Endothelial cell of umbilical vein (primary cell): ENCODE results near the gene GNAL. TPM values are rescaled to one million over a fixed set of nuclear protein-coding genes. Genes with fewer than 3 reads are reported as not detected.

Source experiments
- BruUV-seq: library from RNA; stranded (reverse); fragments of 400-500 nt; replicated peaks from 2 replicates; lab custom pipeline; 2021; lab: Mats Ljungman, UMichigan
- CTCF ChIA-PET: fragments of 300-600, 350-600 bp; sonication (Branson Sonifier 250); formaldehyde crosslinking; loops from one replicate; lab custom pipeline; 2021; ENCODE audit warnings: antibody characterized with exemption, inconsistent platforms; lab: Charles Lee
- POLR2A ChIA-PET: fragments of 300-600, 350-600 bp; sonication (Branson Sonifier 250); formaldehyde crosslinking; loops from one replicate; lab custom pipeline; 2021; ENCODE audit warnings: antibody characterized with exemption, inconsistent platforms; lab: Charles Lee
- DNase-seq: peaks from one replicate; pipeline ENCODE4 v3.0.0-alpha.2; 2011; ENCODE audit warnings: low read depth, low spot score
- FAIRE-seq: peaks from 2 replicates; lab custom pipeline; 2011; peaks lifted over from hg19 to GRCh38; lab: Jason Lieb, UNC
- H2AFZ ChIP-seq: 2 replicates; pipeline ENCODE4 v1.6.0; 2012; ENCODE audit warnings: low read depth, low read length, control low read depth, inconsistent platforms
- H3K27ac ChIP-seq: 2 replicates; pipeline ENCODE4 v1.5.1; 2011; ENCODE audit warnings: low read depth, mild to moderate bottlenecking, control low read depth, low read length, moderate library complexity; ENCODE audit not compliant: insufficient read depth
- H3K27me3 ChIP-seq, 2 experiments: 2 replicates each; pipeline versions ENCODE4 v1.6.0 to v1.6.1; 2011; ENCODE audit warnings: low read length in 2 of 2, mixed read lengths in 1 of 2; ENCODE audit not compliant: control insufficient read depth in 2 of 2, insufficient read depth in 2 of 2
- H3K36me3 ChIP-seq, 2 experiments: 2 replicates in 1 of 2; 3 replicates in 1 of 2; pipeline ENCODE4 v1.5.1; 2011; ENCODE audit warnings: low read length in 2 of 2, mild to moderate bottlenecking in 1 of 2, moderate library complexity in 1 of 2; ENCODE audit not compliant: control insufficient read depth in 2 of 2, insufficient read depth in 2 of 2; ENCODE audit errors: extremely low read depth in 1 of 2
- H3K4me1 ChIP-seq: 3 replicates; pipeline ENCODE4 v1.5.1; 2011; ENCODE audit warnings: mild to moderate bottlenecking, low read length; ENCODE audit not compliant: control insufficient read depth, insufficient read depth; ENCODE audit errors: extremely low read depth
- H3K4me2 ChIP-seq: 2 replicates; pipeline ENCODE4 v1.6.1; 2011; ENCODE audit warnings: low read length, control low read depth, mixed read lengths; ENCODE audit not compliant: insufficient read depth
- H3K4me3 ChIP-seq, 3 experiments: fragments of 200-600 bp in 1 of 3; sonication (generic), shearing (Covaris generic) in 1 of 3; replicated peaks in 1 of 3; 2 replicates each; pipeline ENCODE4 v1.5.1; 2011 to 2016; ENCODE audit warnings: control low read depth in 3 of 3, low read length in 3 of 3, mild to moderate bottlenecking in 2 of 3, inconsistent platforms in 1 of 3, low read depth in 1 of 3, moderate library complexity in 1 of 3; ENCODE audit not compliant: insufficient read depth in 1 of 3
- H3K79me2 ChIP-seq: 2 replicates; pipeline ENCODE4 v1.6.0; 2012; ENCODE audit warnings: low read length, inconsistent platforms; ENCODE audit not compliant: control insufficient read depth, insufficient read depth
- H3K9ac ChIP-seq: replicated peaks from 2 replicates; pipeline ENCODE3; 2011; ENCODE audit warnings: low read length, control low read depth; ENCODE audit not compliant: insufficient read depth; ENCODE audit errors: extremely low read depth
- H3K9me1 ChIP-seq: replicated peaks from 3 replicates; pipeline ENCODE4 v1.6.0; 2011; ENCODE audit warnings: mild to moderate bottlenecking, low read length; ENCODE audit not compliant: control insufficient read depth, insufficient read depth; ENCODE audit errors: extremely low read depth
- H3K9me3 ChIP-seq: replicated peaks from 2 replicates; pipeline ENCODE4 v1.5.1; 2012; ENCODE audit warnings: low read length, inconsistent platforms; ENCODE audit not compliant: control insufficient read depth, insufficient read depth
- H4K20me1 ChIP-seq: replicated peaks from 2 replicates; pipeline ENCODE3; 2011; ENCODE audit warnings: mild to moderate bottlenecking, low read length; ENCODE audit not compliant: control insufficient read depth, insufficient read depth; ENCODE audit errors: extremely low read depth
- EZH2 ChIP-seq: IDR thresholded peaks from 2 replicates; pipeline ENCODE4 v1.6.1; 2012; ENCODE audit warnings: borderline replicate concordance, low read depth, mild to moderate bottlenecking, moderate library complexity, low read length, inconsistent platforms; ENCODE audit not compliant: severe bottlenecking
- FOS ChIP-seq: IDR thresholded peaks from 2 replicates; pipeline ENCODE4 v1.6.1; 2011; ENCODE audit warnings: mild to moderate bottlenecking, low read length, moderate library complexity, borderline replicate concordance; ENCODE audit not compliant: insufficient read depth
- JUN ChIP-seq: IDR thresholded peaks from 2 replicates; pipeline ENCODE4 v1.6.1; 2011; ENCODE audit warnings: borderline replicate concordance, low read depth; ENCODE audit not compliant: insufficient read length, insufficient read depth
- MYC ChIP-seq: IDR thresholded peaks from one replicate; pipeline ENCODE4 v1.6.1; 2011; ENCODE audit warnings: mild to moderate bottlenecking, low read depth, low read length
- POLR2A ChIP-seq: IDR thresholded peaks from 2 replicates; pipeline ENCODE4 v1.6.1; 2012; ENCODE audit warnings: low read depth, mild to moderate bottlenecking, control low read depth, low read length
- POLR2AphosphoS5 ChIP-seq: IDR thresholded peaks from 2 replicates; pipeline ENCODE4 v1.6.1; 2012; ENCODE audit warnings: low read depth, mild to moderate bottlenecking, control low read depth, low read length, moderate library complexity; ENCODE audit not compliant: insufficient read depth
- dilution Hi-C: fragments of 300-500 bp; cut with MboI; formaldehyde crosslinking; loops from one replicate; pipeline ENCODE4 v1.15.0; 2019; ENCODE audit warnings: low sequenced_read_pairs; ENCODE audit not compliant: extremely low pct_ligation_motif_present
- intact Hi-C: fragments of 100-400 bp; cut with micrococcal nuclease; formaldehyde crosslinking; loops from one replicate; pipeline ENCODE4 v1.10.0; 2022
- polyA plus RNA-seq, 4 experiments: library from polyadenylated mRNA; depleted of rRNA in 3 of 4; stranded (reverse) in 3 of 4; unstranded in 1 of 4; fragments of >200 nt; gene quantifications; 2 replicates each; pipeline versions ENCODE4 v1.2.1 to v1.2.3, GENCODE V29; 2011 to 2012; ENCODE audit warnings: missing spikeins in 1 of 4
- total RNA-seq: library from RNA; stranded (reverse); gene quantifications from 2 replicates; pipeline ENCODE4 v1.2.3, GENCODE V29; 2021
- TF ChIP-seq, protein P1 (sequence below): IDR thresholded peaks from 2 replicates; pipeline ENCODE4 v1.6.1; 2011; ENCODE audit not compliant: insufficient read depth, insufficient read length
- TF ChIP-seq, protein P2 (sequence below), 2 donors: IDR thresholded peaks; 1 replicate in 1 of 2; 2 replicates in 1 of 2; pipeline ENCODE4 v1.5.1; 2011; ENCODE audit warnings: low read length in 2 of 2, mild to moderate bottlenecking in 2 of 2, moderate library complexity in 2 of 2, control low read depth in 1 of 2, inconsistent platforms in 1 of 2, low read depth in 1 of 2; ENCODE audit not compliant: insufficient read depth in 1 of 2; ENCODE audit errors: extremely low read depth in 1 of 2

GNAL gene
- total and polyA plus RNA-seq, 2 donors (not counting 3 experiments of a cell fraction or from before 2014, with no cell fraction given) = 0.07 to 0.73 TPM

DNA sequence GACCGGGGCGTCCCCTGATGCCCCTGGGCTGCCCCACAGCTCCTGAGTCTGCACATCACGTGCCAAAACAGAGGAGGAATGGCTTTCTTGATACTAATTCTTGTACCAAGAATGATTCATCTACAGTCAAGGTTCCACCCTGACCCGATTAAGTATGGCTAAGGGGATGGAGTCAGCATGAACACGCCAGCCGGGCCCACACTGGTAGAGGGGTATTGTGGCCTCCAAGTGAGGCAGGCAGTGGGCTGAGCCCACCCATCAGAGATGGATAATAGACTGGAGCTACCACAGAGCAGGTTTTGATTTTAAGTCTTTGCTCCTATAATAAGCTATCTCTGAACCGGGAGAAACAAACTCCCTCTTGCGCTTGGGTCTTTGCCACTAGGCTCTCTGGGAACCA is 17.9 kb upstream of the GNAL start:
- POLR2A ChIA-PET = no interaction called here

DNA sequence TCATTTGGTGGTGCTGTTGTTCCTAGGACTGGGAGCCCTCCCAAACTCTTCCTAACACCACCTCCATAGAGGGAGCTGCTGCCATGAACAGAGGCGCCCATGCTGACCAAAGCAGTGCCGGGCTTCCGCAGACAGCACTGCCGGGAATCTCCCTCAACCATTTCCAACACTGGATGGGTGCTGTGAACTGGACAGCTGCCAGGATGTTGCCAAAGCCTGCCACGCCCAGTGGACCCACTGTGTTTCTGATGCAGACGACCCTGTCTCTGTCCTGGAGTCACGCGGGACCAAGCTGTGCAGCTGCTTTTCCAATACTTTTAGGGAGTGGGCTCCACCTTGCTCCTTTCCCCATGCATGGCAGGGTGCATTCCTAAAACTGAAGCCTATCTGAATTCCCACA is 16.9 kb upstream of the GNAL start:
- ChIA-PET CTCF (no interaction called here), POLR2A (interaction anchor here (0.6 kb wide), 1 partner anchor 319 kb away, joined by 5 read pairs; no protein-coding TSS in a partner anchor)
- intact Hi-C loops = no loop called here
- Histone ChIP-seq H3K27me3 (no peaks in the 10 kb centered on the region), H3K4me1 (no peaks in the 10 kb centered on the region), H4K20me1 (no peaks in the 10 kb centered on the region), H3K4me3 (no peak overlapping the region), H3K79me2 (no peaks in the 10 kb centered on the region), H2AFZ (no peak overlapping the region), H3K9me1 (no peaks in the 10 kb centered on the region), H3K27ac (no peak overlapping the region), H3K9me3 (no peaks in the 10 kb centered on the region), H3K36me3 (no peaks in the 10 kb centered on the region), H3K4me2 (no peak overlapping the region), H3K9ac (no peak overlapping the region)
- TF ChIP-seq POLR2A (no peak), MYC (no peak), FOS (no peak), EZH2 (no peak), POLR2AphosphoS5 (no peak)
- TF ChIP-seq, protein P1, sequence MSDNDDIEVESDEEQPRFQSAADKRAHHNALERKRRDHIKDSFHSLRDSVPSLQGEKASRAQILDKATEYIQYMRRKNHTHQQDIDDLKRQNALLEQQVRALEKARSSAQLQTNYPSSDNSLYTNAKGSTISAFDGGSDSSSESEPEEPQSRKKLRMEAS = no peak
- TF ChIP-seq, protein P2, sequence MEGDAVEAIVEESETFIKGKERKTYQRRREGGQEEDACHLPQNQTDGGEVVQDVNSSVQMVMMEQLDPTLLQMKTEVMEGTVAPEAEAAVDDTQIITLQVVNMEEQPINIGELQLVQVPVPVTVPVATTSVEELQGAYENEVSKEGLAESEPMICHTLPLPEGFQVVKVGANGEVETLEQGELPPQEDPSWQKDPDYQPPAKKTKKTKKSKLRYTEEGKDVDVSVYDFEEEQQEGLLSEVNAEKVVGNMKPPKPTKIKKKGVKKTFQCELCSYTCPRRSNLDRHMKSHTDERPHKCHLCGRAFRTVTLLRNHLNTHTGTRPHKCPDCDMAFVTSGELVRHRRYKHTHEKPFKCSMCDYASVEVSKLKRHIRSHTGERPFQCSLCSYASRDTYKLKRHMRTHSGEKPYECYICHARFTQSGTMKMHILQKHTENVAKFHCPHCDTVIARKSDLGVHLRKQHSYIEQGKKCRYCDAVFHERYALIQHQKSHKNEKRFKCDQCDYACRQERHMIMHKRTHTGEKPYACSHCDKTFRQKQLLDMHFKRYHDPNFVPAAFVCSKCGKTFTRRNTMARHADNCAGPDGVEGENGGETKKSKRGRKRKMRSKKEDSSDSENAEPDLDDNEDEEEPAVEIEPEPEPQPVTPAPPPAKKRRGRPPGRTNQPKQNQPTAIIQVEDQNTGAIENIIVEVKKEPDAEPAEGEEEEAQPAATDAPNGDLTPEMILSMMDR (IDR thresholded peaks at IDR 0.05; ENCODE audit: extremely low read depth in 1 of 2, insufficient read depth in 1 of 2, low read depth in 1 of 2, low read length in 2 of 2) = no peak
- FAIRE-seq = no peak
- no peak for DNase-seq
- dilution Hi-C loops = no loop called here
- BruUV-seq = no TSS peak

More for the DNA sequence above, 17.9 kb upstream of the GNAL start:
- Histone ChIP-seq H2AFZ (no peak overlapping the region), H3K36me3 (no peaks in the 10 kb centered on the region), H3K4me2 (no peak overlapping the region), H3K27me3 (no peaks in the 10 kb centered on the region), H3K9me1 (no peaks in the 10 kb centered on the region), H3K9ac (no peak overlapping the region), H3K9me3 (no peaks in the 10 kb centered on the region), H3K79me2 (no peaks in the 10 kb centered on the region), H3K27ac (no peak overlapping the region), H4K20me1 (no peaks in the 10 kb centered on the region), H3K4me1 (no peaks in the 10 kb centered on the region), H3K4me3 (no peak overlapping the region)
- FAIRE-seq (no peak), DNase-seq (no peak)
- dilution Hi-C loops (no loop called here), intact Hi-C loops (no loop called here)
- CTCF ChIA-PET = no interaction called here
- TF ChIP-seq JUN = no peak
- no peak for TF ChIP-seq MYC
- no TSS peak for BruUV-seq
